ENCODE measurements around the gene MCMBP.

The MCMBP gene, protein sequence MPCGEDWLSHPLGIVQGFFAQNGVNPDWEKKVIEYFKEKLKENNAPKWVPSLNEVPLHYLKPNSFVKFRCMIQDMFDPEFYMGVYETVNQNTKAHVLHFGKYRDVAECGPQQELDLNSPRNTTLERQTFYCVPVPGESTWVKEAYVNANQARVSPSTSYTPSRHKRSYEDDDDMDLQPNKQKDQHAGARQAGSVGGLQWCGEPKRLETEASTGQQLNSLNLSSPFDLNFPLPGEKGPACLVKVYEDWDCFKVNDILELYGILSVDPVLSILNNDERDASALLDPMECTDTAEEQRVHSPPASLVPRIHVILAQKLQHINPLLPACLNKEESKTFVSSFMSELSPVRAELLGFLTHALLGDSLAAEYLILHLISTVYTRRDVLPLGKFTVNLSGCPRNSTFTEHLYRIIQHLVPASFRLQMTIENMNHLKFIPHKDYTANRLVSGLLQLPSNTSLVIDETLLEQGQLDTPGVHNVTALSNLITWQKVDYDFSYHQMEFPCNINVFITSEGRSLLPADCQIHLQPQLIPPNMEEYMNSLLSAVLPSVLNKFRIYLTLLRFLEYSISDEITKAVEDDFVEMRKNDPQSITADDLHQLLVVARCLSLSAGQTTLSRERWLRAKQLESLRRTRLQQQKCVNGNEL

GRCh38 chr10:119872610-119872859 is at the start of gene MCMBP:
Gene MCMBP (minus strand): TSS chr10:119872843. CDS start chr10:119872584, 259 bp downstream.
- TF ChIP-seq, protein P1, sequence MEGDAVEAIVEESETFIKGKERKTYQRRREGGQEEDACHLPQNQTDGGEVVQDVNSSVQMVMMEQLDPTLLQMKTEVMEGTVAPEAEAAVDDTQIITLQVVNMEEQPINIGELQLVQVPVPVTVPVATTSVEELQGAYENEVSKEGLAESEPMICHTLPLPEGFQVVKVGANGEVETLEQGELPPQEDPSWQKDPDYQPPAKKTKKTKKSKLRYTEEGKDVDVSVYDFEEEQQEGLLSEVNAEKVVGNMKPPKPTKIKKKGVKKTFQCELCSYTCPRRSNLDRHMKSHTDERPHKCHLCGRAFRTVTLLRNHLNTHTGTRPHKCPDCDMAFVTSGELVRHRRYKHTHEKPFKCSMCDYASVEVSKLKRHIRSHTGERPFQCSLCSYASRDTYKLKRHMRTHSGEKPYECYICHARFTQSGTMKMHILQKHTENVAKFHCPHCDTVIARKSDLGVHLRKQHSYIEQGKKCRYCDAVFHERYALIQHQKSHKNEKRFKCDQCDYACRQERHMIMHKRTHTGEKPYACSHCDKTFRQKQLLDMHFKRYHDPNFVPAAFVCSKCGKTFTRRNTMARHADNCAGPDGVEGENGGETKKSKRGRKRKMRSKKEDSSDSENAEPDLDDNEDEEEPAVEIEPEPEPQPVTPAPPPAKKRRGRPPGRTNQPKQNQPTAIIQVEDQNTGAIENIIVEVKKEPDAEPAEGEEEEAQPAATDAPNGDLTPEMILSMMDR (IDR thresholded peaks at IDR 0.05) = no peak

GRCh38 chr10:119919826-119920225 is 47.2 kb upstream of the MCMBP start:
- TF ChIP-seq, protein P1 (IDR thresholded peaks at IDR 0.05) = no peak

DNA sequence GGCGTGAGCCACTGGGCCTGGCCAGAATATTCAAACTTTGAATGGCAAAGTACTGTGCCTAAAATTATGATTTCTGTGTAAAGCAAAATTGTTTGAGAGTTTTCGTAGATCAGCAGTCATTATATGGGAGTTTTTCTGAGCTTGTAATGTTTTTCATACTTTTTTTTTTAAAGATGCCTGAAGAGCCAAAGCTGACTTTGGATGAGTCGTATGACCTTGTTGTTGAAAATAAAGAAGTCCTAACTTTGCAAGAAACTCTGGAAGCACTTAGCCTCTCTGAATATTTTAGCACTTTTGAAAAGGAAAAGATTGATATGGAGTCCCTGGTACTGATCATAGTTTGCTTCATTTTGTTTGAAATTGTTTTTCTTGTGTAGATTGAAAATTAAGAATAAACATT is 46.6 kb upstream of the MCMBP start:
- TF ChIP-seq, protein P1 (IDR thresholded peaks at IDR 0.05) = no peak

- TF ChIP-seq, protein P1 (IDR thresholded peaks at IDR 0.05) = peak; percentile 24; the same call in 1 of the 2 replicates
These were observed 45.1 kb upstream of the MCMBP start for GRCh38 chr10:119917777-119918176.

DNA sequence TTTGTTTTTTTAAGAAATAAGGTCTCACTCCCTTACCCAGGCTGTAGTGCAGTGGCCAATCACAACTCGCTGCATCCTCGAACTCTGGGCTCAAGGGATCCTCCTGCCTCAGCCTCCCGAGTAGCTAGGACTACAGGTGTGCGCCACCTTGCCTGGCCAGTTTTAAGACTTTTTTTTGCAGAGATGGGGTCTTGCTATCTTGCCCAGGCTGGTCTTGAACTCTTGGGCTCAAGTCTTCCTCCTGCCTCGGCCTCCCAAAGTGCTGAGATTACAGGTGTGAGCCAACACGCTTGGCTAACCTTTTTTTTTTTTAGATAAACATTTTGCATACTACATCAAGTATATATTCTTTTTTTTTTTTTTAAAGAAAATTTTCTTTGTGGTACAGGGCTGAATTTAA is 38.0 kb upstream of the MCMBP start:
- TF ChIP-seq, protein P1 (IDR thresholded peaks at IDR 0.05) = no peak

GRCh38 chr10:119908166-119908565 is 35.5 kb upstream of the MCMBP start:
- TF ChIP-seq, protein P1 (IDR thresholded peaks at IDR 0.05) = no peak

DNA sequence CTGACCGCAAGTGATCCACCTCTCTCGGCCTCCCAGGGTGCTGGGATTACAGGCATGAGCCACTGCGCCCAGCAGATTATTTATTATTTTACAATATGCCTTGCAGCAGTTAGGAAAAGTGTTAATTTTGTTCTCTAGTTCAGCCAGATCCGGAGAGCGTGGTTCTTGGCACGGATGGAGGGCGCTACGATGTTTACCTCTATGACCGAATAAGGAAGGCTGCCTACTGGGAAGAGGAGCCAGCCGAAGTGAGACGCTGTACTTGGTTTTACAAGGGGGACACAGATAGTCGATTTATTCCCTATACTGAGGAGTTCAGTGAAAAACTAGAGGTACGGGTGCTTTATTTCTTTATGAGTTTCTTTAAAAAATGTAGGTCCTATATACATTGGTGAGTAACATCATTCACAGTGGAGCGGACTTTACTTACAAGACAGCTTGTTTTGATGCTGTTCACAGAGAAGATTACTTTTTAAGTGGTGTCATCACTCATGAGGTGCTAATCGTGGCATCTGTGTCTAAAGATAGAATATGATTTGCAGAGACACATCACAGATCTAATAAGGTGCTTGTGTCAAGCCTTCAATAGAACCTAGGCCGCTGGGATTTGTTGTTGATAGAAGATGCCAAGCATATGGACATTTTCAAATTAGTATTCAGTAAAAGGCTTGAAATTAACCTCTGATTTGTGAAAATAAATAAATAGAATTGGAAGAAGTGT is 31.5 kb upstream of the MCMBP start:
- TF ChIP-seq, protein P1 (IDR thresholded peaks at IDR 0.05) = no peak

Measured in LNCAP (cell line).